ENCODE measurements around the gene RBM27.
"Not testable (repeated sequence)": the region's sequence is repeated elsewhere in the genome, so short reads cannot be mapped to it uniquely, and the experiment has no call there.

RBM27 gene

GRCh38 chr5:146209714-146210113 lies 6.3 kb downstream of the RBM27 start:
- DNase-seq: no peak

GRCh38 chr5:146210810-146211209 lies 7.4 kb downstream of the RBM27 start:
- DNase-seq: not testable (repeated sequence)

GRCh38 chr5:146213210-146213826 lies 9.9 kb downstream of the RBM27 start:
- DNase-seq: peak; percentile 24

GRCh38 chr5:146214881-146215280 lies 11.5 kb downstream of the RBM27 start:
- not testable (repeated sequence) for DNase-seq

DNA sequence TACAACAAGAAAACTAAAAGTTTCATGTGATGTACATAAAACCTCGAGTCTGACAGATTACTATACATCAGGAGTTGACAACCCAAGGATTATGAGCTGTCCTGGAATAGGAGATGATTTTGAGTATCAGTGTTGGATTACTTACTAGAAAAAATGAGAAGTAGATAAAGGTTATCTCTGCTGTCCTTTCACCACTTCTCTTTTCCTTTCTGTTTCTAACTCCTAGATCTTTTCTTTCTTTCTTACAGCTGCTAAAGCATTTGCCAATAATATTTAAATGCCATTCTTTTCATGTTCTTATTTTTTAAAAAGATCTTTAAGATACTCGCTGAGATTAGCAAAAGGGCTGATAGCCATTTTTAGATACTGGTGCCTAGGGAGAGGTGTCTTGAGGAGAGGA lies 14.8 kb downstream of the RBM27 start:
- DNase-seq: no peak

- no peak for DNase-seq
Measured at GRCh38 chr5:146219243-146219642, 15.8 kb downstream of the RBM27 start.

DNA sequence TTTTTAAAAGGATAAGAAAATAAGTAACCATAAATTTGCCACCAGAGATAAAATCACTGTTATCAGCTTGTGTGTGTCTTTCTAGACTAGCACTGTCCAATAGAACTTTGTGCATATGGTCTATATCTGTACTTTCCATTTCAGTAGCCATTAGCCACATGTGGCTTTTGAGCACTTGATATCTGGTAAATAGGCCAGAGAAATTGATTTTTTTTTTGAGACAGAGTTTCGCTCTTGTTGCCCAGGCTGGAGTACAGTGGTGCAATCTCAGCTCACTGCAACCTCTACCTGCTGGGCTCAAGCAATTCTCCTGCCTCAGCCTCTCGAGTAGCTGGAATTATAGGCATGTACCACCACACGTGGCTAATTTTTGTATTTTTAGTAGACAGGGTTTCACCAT lies 17.8 kb downstream of the RBM27 start:
- no peak for DNase-seq

- DNase-seq: no peak
Measured at GRCh38 chr5:146222005-146222404, 18.6 kb downstream of the RBM27 start.

- no peak for DNase-seq
Measured at GRCh38 chr5:146223179-146223578, 19.8 kb downstream of the RBM27 start.

GRCh38 chr5:146229222-146229621 lies 25.8 kb downstream of the RBM27 start:
- DNase-seq: no peak

GRCh38 chr5:146232223-146232622 lies 28.8 kb downstream of the RBM27 start:
- no peak for DNase-seq

- no peak for DNase-seq
Measured at GRCh38 chr5:146233441-146233840, 30.0 kb downstream of the RBM27 start.

GRCh38 chr5:146238973-146239372 lies 35.6 kb downstream of the RBM27 start:
- no peak for DNase-seq

DNA sequence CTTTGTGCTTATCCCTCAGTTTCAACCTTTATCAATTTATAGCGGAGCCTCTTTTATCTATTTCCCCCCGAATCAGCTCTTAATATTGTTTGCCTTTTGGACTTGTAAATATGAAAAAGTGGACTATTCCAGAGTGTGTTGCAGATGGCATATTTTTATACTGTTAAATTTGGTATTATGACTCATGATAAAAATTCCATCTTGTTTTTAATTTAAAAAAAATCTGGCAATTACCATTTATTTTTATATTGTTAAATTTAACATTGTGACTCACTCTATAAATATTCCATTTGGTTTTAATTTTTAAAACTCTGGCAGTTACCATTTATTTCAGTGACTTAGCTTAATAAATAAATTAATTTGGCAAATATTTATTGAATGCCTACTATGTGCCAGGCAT lies 37.5 kb downstream of the RBM27 start:
- DNase-seq: no peak

DNA sequence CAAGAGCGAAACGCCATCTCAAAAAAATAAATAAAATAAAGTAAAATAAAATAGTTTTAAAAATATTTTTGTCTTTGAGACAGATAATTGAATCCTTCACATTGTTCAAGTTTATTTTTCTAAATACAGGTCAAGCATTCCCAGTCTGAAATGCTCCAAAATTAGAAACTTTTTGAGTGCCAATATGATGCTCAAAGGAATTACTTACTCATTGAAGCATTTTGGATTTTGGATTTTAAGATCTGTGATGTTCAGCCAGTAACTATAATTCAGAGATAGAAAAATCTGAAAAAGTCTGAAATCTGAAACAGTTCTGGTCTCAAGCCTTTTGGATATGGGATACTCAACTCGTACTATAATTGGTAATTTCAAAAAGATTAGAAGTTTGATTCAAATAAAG lies 39.8 kb downstream of the RBM27 start:
- DNase-seq: no peak

- no peak for DNase-seq
Measured at GRCh38 chr5:146248561-146248960, 45.2 kb downstream of the RBM27 start.

GRCh38 chr5:146249801-146250200 lies 46.4 kb downstream of the RBM27 start:
- DNase-seq: no peak
